Measurements from ENCODE around the gene APBA3.
"Not testable (repeated sequence)": the region's sequence is repeated elsewhere in the genome, so short reads cannot be mapped to it uniquely, and the experiment has no call there.

The APBA3 gene

DNA sequence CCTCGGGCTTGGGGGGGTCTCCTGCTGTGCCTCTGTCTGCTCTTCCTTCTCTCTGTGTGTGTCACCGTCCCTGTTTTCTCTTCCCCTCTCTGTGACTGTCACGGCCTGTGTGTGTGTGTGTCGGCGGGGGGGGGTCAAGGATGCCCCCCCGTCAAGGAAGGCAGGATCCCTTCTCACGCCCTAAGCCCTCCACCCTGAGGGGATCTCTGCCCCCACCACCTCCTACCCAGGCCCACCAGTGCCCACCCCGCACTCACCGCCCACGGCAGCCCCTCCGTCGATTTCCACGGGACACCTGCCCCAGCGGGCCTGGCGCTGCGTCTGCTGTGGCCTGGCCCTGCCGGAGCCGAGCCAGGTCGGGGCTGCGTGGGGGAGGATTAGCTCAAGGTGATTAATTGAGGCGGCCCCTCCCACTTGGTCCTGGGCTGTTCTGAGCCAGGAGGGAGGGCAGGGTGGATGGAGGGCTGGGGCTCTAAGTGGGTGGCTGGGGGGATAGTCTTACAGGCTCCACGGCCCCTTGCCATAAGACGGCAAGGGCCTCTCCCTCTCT lies 10.5 kb upstream of the APBA3 start, which contains the start of gene RAX2:
Gene RAX2 (minus strand): TSS at position 323 of the 550 bp plus-strand sequence. CDS start 486 bp downstream, outside the sequence.
- in situ Hi-C loops (cut with HindIII; ENCODE audit: low sequenced_read_pairs): no loop called here

GRCh38 chr19:3771000-3771905 lies 9.8 kb upstream of the APBA3 start:
- in situ Hi-C loops (cut with HindIII; ENCODE audit: low sequenced_read_pairs): no loop called here

- in situ Hi-C loops (cut with HindIII; ENCODE audit: low sequenced_read_pairs): no loop called here
Observed at GRCh38 chr19:3770136-3770999, 8.9 kb upstream of the APBA3 start.

- in situ Hi-C loops (cut with HindIII; ENCODE audit: low sequenced_read_pairs): no loop called here
Observed at GRCh38 chr19:3769494-3769893, 8.0 kb upstream of the APBA3 start.

DNA sequence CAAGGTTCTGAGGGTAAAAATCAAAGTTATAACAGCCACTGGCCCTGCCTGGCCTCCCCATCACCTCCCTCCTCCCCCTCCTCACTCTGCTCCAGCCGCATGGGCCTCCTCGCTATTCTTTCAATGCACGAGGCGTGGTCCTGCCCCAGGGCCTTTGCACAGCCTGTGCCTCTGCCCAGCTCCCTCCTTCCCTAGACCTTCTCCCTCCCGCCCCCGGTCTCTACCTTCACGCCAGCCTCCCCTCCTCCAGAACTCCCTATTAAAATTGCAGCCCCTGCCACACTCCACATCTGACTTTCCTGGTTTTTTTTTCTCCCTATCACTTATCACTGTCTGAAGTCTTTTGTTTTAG lies 7.2 kb upstream of the APBA3 start:
- in situ Hi-C loops (cut with HindIII; ENCODE audit: low sequenced_read_pairs): no loop called here

- in situ Hi-C loops (cut with HindIII; ENCODE audit: low sequenced_read_pairs): no loop called here
Observed at GRCh38 chr19:3768015-3768747, 6.7 kb upstream of the APBA3 start.

GRCh38 chr19:3767050-3767449 lies 5.6 kb upstream of the APBA3 start:
- in situ Hi-C loops (cut with HindIII; ENCODE audit: low sequenced_read_pairs): no loop called here

DNA sequence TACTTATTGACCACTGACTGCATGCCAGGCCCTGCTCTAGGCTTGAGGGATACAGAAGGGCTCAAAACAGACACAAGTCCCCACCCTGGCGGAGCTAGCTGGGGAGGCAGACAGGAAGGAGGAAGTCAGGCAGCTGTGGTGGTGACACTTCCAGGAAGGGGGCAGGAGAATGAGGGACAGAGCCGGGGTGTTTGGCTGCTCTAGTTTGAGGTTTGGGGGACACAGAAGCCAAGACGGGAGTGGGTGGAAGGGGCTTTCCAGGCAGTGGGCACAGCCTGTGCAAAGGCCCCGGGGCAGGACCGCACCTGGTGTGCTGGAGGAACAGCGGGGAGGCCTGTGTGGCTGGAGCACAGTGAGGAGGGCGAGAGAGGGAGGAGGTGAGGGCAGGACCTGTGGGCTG lies 5.0 kb upstream of the APBA3 start:
- in situ Hi-C loops (cut with HindIII; ENCODE audit: low sequenced_read_pairs): no loop called here

DNA sequence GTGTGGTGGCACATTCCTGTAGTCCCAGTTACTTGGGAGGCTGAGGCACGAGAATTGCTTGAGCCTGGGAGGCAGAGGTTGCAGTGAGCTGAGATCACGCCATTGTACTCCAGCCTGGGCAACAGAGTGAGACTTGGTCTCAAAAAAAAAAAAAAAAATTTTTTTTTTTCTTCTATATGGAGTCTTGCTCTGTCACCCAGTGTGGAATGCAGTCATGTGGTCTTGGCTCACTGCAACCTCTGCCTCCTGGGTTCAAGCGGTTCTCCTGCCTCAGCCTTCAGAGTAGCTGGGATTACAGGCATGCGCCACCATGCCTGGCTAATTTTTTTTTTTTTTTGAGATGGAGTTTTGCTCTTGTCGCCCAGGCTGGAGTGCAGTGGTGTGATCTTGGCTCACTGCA lies 4.3 kb upstream of the APBA3 start:
- in situ Hi-C loops (cut with HindIII; ENCODE audit: low sequenced_read_pairs): not testable (repeated sequence)

GRCh38 chr19:3765121-3765520 lies 3.6 kb upstream of the APBA3 start:
- in situ Hi-C loops (cut with HindIII; ENCODE audit: low sequenced_read_pairs): no loop called here

GRCh38 chr19:3762501-3763459 lies 1.3 kb upstream of the APBA3 start, which contains the start of gene MRPL54:
MRPL54 (plus strand) TSS chr19:3762682; CDS start chr19:3762701, 19 bp downstream.
- in situ Hi-C loops (cut with HindIII; ENCODE audit: low sequenced_read_pairs): no loop called here

- in situ Hi-C loops (cut with HindIII; ENCODE audit: low sequenced_read_pairs): no loop called here
Observed at GRCh38 chr19:3762130-3762473, 610 bp upstream of the APBA3 start.

DNA sequence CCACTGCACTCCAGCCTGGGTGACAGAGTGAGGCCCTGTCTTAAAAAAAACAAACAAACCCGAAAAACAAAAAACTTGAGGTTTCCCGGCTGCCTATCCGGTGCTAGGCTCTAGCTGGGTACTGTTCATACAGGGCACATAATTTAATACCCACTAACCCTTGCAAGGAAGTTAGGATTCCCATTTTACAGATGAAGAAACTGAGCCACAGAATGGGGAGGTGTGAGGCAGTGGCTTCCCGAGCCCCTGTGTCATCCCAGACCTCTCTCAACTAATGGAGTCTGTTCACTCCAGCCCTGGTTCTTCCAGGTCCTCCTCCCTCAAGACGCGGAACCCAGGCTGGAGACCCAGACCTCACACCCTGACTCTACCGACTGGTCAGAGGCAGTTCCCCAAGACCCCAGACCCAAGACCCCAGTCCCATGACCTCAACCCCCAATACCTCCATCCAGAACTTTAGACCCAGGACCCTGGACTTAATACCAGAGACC lies 576 bp downstream of the APBA3 start:
- in situ Hi-C loops (cut with HindIII; ENCODE audit: low sequenced_read_pairs): no loop called here

DNA sequence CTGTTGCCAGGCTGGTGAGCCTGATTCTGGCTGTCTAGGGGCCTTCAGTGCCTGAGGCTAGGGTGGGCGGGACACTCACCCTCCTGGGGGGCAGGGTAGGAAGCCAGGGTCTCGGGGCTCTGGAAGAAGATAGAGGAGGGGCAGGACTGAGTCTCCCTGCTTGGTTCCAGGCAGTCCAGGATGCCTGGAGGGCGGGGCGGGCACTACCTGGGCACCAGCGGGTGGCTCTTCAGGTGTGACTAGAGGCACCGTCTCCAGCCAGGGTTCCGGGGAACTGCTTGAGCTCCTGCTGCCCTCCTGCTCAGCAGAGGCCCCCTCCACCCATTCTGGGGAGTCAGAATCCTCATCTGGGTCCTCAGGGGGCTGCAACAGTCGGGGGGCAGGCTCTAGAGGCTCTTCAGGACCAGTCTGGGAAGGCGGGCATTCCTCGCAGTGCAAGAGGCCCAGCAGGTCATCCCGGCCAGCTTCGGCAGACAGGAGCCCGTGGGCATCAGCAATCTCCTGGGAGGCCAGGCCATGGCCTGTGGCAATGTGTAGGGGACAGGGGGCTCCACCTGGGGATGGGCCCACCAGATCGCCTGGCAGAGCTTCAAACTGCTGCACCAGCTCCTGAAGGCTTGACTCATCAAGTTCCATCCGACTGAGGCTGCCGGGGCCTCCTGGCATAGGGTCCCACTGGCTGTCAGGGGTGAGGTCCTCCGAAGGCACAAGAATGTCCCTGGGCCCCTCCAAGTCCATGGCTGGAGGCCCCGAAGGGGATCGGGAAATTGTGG lies 1.8 kb downstream of the APBA3 start:
- in situ Hi-C loops (cut with HindIII; ENCODE audit: low sequenced_read_pairs): loop anchor here (5.0 kb wide), 1 partner anchor 37 kb away; no protein-coding TSS in a partner anchor

DNA sequence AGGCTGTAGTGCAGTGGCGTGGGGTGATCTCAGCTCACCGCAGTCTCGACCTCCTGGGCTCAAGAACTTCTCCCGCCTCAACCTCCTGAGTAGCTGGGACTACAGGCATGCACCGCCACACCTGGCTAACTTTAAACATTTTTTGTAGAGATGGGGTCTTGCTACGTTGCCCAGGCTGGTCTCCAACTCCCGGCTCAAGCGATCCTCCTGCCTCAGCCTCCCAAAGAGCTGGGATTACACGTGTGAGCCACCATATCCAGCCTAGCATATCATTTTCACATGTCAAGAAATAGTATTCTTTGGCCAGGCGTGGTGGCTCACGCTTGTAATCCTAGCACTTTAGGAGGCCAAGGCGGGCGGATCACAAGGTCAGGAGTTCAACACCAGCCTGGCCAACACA lies 3.2 kb downstream of the APBA3 start:
- in situ Hi-C loops (cut with HindIII; ENCODE audit: low sequenced_read_pairs): loop anchor here (5.0 kb wide), 1 partner anchor 36 kb away; no protein-coding TSS in a partner anchor

DNA sequence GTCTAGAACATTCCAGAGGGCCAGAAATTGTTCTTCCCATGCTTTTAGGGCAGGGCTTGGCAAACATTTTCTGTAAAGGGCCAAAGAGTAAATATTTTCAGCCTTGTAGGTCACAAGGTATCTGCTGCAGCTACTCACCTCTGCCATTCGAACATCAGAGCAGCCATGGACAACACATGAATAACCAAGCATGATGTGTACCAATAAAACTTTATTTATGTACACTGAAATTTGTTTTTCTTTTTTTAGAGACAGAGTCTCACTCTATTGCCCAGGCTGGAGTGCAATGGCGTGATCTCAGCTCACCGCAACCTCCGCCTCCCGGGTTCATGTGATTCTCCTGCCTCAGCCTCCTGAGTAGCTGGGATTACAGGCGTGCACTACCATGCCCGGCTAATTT lies 3.8 kb downstream of the APBA3 start:
- in situ Hi-C loops (cut with HindIII; ENCODE audit: low sequenced_read_pairs): loop anchor here (5.0 kb wide), 1 partner anchor 35 kb away; no protein-coding TSS in a partner anchor

GRCh38 chr19:3753631-3754410 lies 7.7 kb downstream of the APBA3 start:
- in situ Hi-C loops (cut with HindIII; ENCODE audit: low sequenced_read_pairs): no loop called here

GRCh38 chr19:3752492-3752891 lies 9.0 kb downstream of the APBA3 start:
- in situ Hi-C loops (cut with HindIII; ENCODE audit: low sequenced_read_pairs): no loop called here

Data from DLD1 (cell line).